ENCODE measurements around the gene NUDT13.

DNA sequence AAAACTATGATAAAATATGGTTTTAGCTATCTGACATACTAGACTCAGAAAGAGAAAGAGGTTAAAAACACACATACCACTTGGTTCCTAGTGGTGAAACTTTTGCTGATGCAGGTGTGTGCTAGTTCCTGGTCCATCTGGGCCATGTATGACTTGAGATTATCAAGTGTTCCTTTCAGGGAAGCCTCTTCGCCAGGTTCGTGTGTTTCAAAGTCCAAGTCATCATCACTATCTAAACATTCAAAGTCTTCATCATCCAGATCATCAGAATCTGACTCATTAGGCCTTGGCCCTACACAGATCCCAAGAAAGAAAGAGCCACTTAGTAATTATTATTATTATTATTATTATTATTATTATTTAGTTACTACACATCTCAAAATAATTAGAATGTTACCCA is 26.4 kb downstream of the NUDT13 start:
- TF ChIP-seq, protein P1, sequence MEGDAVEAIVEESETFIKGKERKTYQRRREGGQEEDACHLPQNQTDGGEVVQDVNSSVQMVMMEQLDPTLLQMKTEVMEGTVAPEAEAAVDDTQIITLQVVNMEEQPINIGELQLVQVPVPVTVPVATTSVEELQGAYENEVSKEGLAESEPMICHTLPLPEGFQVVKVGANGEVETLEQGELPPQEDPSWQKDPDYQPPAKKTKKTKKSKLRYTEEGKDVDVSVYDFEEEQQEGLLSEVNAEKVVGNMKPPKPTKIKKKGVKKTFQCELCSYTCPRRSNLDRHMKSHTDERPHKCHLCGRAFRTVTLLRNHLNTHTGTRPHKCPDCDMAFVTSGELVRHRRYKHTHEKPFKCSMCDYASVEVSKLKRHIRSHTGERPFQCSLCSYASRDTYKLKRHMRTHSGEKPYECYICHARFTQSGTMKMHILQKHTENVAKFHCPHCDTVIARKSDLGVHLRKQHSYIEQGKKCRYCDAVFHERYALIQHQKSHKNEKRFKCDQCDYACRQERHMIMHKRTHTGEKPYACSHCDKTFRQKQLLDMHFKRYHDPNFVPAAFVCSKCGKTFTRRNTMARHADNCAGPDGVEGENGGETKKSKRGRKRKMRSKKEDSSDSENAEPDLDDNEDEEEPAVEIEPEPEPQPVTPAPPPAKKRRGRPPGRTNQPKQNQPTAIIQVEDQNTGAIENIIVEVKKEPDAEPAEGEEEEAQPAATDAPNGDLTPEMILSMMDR (IDR thresholded peaks at IDR 0.05; ENCODE audit: low read depth, low read length) = no peak
- TF ChIP-seq POLR2A (IDR thresholded peaks at IDR 0.05; ENCODE audit: extremely low read depth, insufficient read length) (no peak), MYC (IDR thresholded peaks at IDR 0.05; ENCODE audit: low read depth, low read length) (no peak)
- TF ChIP-seq, protein P2, sequence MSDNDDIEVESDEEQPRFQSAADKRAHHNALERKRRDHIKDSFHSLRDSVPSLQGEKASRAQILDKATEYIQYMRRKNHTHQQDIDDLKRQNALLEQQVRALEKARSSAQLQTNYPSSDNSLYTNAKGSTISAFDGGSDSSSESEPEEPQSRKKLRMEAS (IDR thresholded peaks at IDR 0.05; ENCODE audit: low read depth, low read length) = no peak

All from NB4 (cell line).